GM12872 (cell line): ENCODE measurements around the gene TLK2.

Source experiments
- CTCF ChIP-seq: IDR thresholded peaks from 3 replicates; pipeline ENCODE4 v1.5.1; 2011; ENCODE audit warnings: low read depth, mild to moderate bottlenecking, low read length, moderate library complexity; ENCODE audit not compliant: insufficient read depth

TLK2 gene

GRCh38 chr17:62621223-62621622, 142.6 kb downstream of the TLK2 start:
- no peak for TF ChIP-seq CTCF

- no peak for TF ChIP-seq CTCF
Observed at GRCh38 chr17:62625184-62625869, 146.7 kb downstream of the TLK2 start.

GRCh38 chr17:62625870-62626200, 147.2 kb downstream of the TLK2 start:
- TF ChIP-seq CTCF: no peak

GRCh38 chr17:62626719-62627218, 148.1 kb downstream of the TLK2 start:
- TF ChIP-seq CTCF: no peak

- no peak for TF ChIP-seq CTCF
Observed at GRCh38 chr17:62627219-62627903, 148.7 kb downstream of the TLK2 start, which contains the start of gene MRC2. MRC2 (plus strand) TSS chr17:62627670; CDS start chr17:62627803, 133 bp downstream.

GRCh38 chr17:62627904-62628633, 149.4 kb downstream of the TLK2 start:
- TF ChIP-seq CTCF: no peak
